HAP-1 (cell line): Measurements from ENCODE around the gene AXIN1.
"Not testable (repeated sequence)": the region's sequence is repeated elsewhere in the genome, so short reads cannot be mapped to it uniquely, and the experiment has no call there.

Experiments
- DNase-seq, 2 experiments: peaks; one replicate each; pipeline ENCODE4 v3.0.0-alpha.2; 2016 to 2020; ENCODE audit warnings: low spot score in 2 of 2
- H3K27me3 ChIP-seq: fragments of 250-450 bp; sonication (Bioruptor Pico); 2 replicates; pipeline ENCODE4 v1.5.1; 2020; ENCODE audit warnings: low read depth, mild to moderate bottlenecking, moderate library complexity
- H3K36me3 ChIP-seq: fragments of 250-450 bp; sonication (Bioruptor Pico); replicated peaks from 2 replicates; pipeline ENCODE4 v1.5.1; 2020; ENCODE audit warnings: mild to moderate bottlenecking
- H3K4me1 ChIP-seq: fragments of 250-450 bp; sonication (Bioruptor Pico); 2 replicates; pipeline ENCODE4 v1.5.1; 2020; ENCODE audit warnings: mild to moderate bottlenecking
- H3K4me3 ChIP-seq: fragments of 250-450 bp; sonication (Bioruptor Pico); 2 replicates; pipeline ENCODE4 v1.5.1; 2020; ENCODE audit warnings: mild to moderate bottlenecking, moderate library complexity
- H3K9me3 ChIP-seq: fragments of 250-450 bp; sonication (Bioruptor Pico); 2 replicates; pipeline ENCODE4 v1.5.1; 2020; ENCODE audit warnings: mild to moderate bottlenecking, moderate library complexity
- in situ Hi-C: fragments of 300-500 bp; cut with MboI; formaldehyde crosslinking; loops from 3 replicates; pipeline ENCODE4 v1.14.3; 2020; ENCODE audit warnings: low sequenced_read_pairs, inconsistent platforms, mixed read lengths

The AXIN1 gene

GRCh38 chr16:331181-331814, 21.2 kb downstream of the AXIN1 start:
- H3K36me3 ChIP-seq, in situ Hi-C loops, H3K27me3 ChIP-seq, H3K9me3 ChIP-seq: not testable (repeated sequence)
- Histone ChIP-seq H3K4me3 (peak overlapping the region; percentile 19), H3K4me1 (peaks cover 25% of the 10 kb centered on the region)
- DNase-seq: peak; percentile 51 to 87

GRCh38 chr16:330741-331140, 21.8 kb downstream of the AXIN1 start:
- in situ Hi-C loops: no loop called here
- no peak overlapping the region; the same call in 1 of the 2 replicates for H3K4me3 ChIP-seq
- H3K4me1 ChIP-seq: peaks cover 25% of the 10 kb centered on the region

GRCh38 chr16:325375-326145, 27.0 kb downstream of the AXIN1 start:
- Histone ChIP-seq H3K9me3 (no peaks in the 10 kb centered on the region), H3K27me3 (no peaks in the 10 kb centered on the region), H3K36me3 (peaks cover 5% of the 10 kb centered on the region), H3K4me3 (no peak overlapping the region), H3K4me1 (peaks cover 5% of the 10 kb centered on the region)
- in situ Hi-C loops: no loop called here
- DNase-seq: no peak

More at GRCh38 chr16:330741-331140, 21.8 kb downstream of the AXIN1 start:
- no peaks in the 10 kb centered on the region for H3K9me3 ChIP-seq
- peaks cover 2% of the 10 kb centered on the region for H3K36me3 ChIP-seq
- H3K27me3 ChIP-seq: no peaks in the 10 kb centered on the region
- DNase-seq: peak; percentile 14 to 40

- in situ Hi-C loops: no loop called here
- no peaks in the 10 kb centered on the region for H3K4me1 ChIP-seq
- no peak overlapping the region for H3K4me3 ChIP-seq
- DNase-seq: no peak
- no peaks in the 10 kb centered on the region for H3K27me3 ChIP-seq
- H3K36me3 ChIP-seq: peaks cover 6% of the 10 kb centered on the region
- no peaks in the 10 kb centered on the region for H3K9me3 ChIP-seq
Observed at GRCh38 chr16:324451-325334, 27.8 kb downstream of the AXIN1 start.

- H3K27me3 ChIP-seq: no peaks in the 10 kb centered on the region
- H3K36me3 ChIP-seq: peaks cover 10% of the 10 kb centered on the region
- in situ Hi-C loops: no loop called here
- no peak for DNase-seq
- no peaks in the 10 kb centered on the region for H3K4me1 ChIP-seq
- H3K9me3 ChIP-seq: no peaks in the 10 kb centered on the region
- H3K4me3 ChIP-seq: no peak overlapping the region
Observed at GRCh38 chr16:324201-324450, 28.4 kb downstream of the AXIN1 start.

- no peak overlapping the region for H3K4me3 ChIP-seq
- in situ Hi-C loops: no loop called here
- H3K36me3 ChIP-seq: peaks cover 17% of the 10 kb centered on the region
- H3K4me1 ChIP-seq: no peaks in the 10 kb centered on the region
- no peak for DNase-seq
- no peaks in the 10 kb centered on the region for H3K27me3 ChIP-seq
- H3K9me3 ChIP-seq: no peaks in the 10 kb centered on the region
Observed at GRCh38 chr16:322476-323143, 29.9 kb downstream of the AXIN1 start.

- Histone ChIP-seq H3K27me3 (no peaks in the 10 kb centered on the region), H3K9me3 (no peaks in the 10 kb centered on the region), H3K36me3 (peaks cover 17% of the 10 kb centered on the region), H3K4me3 (no peak overlapping the region), H3K4me1 (no peaks in the 10 kb centered on the region)
- in situ Hi-C loops: no loop called here
- no peak for DNase-seq
Observed at GRCh38 chr16:321532-321931, 31.0 kb downstream of the AXIN1 start.

GRCh38 chr16:320206-320605, 32.3 kb downstream of the AXIN1 start:
- Histone ChIP-seq H3K4me3 (no peak overlapping the region), H3K9me3 (no peaks in the 10 kb centered on the region), H3K27me3 (no peaks in the 10 kb centered on the region), H3K36me3 (peaks cover 11% of the 10 kb centered on the region; the same call in 1 of the 2 replicates), H3K4me1 (no peaks in the 10 kb centered on the region)
- DNase-seq: no peak
- in situ Hi-C loops: no loop called here

GRCh38 chr16:318628-319027, 33.9 kb downstream of the AXIN1 start:
- Histone ChIP-seq H3K4me1 (no peaks in the 10 kb centered on the region), H3K36me3 (peaks cover 25% of the 10 kb centered on the region), H3K27me3 (no peaks in the 10 kb centered on the region), H3K9me3 (no peaks in the 10 kb centered on the region), H3K4me3 (no peak overlapping the region)
- in situ Hi-C loops: no loop called here
- no peak for DNase-seq

GRCh38 chr16:317583-317982, 34.9 kb downstream of the AXIN1 start:
- Histone ChIP-seq H3K27me3 (no peaks in the 10 kb centered on the region), H3K36me3 (peaks cover 33% of the 10 kb centered on the region), H3K4me1 (no peaks in the 10 kb centered on the region), H3K9me3 (no peaks in the 10 kb centered on the region), H3K4me3 (no peak overlapping the region)
- in situ Hi-C loops: no loop called here
- no peak for DNase-seq

- Histone ChIP-seq H3K36me3 (peaks cover 40% of the 10 kb centered on the region), H3K4me1 (no peaks in the 10 kb centered on the region), H3K9me3 (no peaks in the 10 kb centered on the region), H3K27me3 (no peaks in the 10 kb centered on the region), H3K4me3 (no peak overlapping the region)
- no peak for DNase-seq
- in situ Hi-C loops: no loop called here
Observed at GRCh38 chr16:316741-317464, 35.6 kb downstream of the AXIN1 start.

GRCh38 chr16:314795-315299, 37.7 kb downstream of the AXIN1 start:
- in situ Hi-C loops: no loop called here

GRCh38 chr16:314351-314750, 38.2 kb downstream of the AXIN1 start:
- Histone ChIP-seq H3K9me3 (no peaks in the 10 kb centered on the region), H3K4me1 (no peaks in the 10 kb centered on the region), H3K36me3 (peaks cover 48% of the 10 kb centered on the region), H3K4me3 (no peak overlapping the region), H3K27me3 (no peaks in the 10 kb centered on the region)
- DNase-seq: no peak
- in situ Hi-C loops: no loop called here

More at GRCh38 chr16:314795-315299, 37.7 kb downstream of the AXIN1 start:
- Histone ChIP-seq H3K9me3 (no peaks in the 10 kb centered on the region), H3K27me3 (no peaks in the 10 kb centered on the region), H3K4me3 (no peak overlapping the region), H3K4me1 (no peaks in the 10 kb centered on the region), H3K36me3 (peaks cover 48% of the 10 kb centered on the region)
- no peak for DNase-seq
